GM18519 (cell line): ENCODE measurements around the gene SDK2.

ENCODE experiments used
- ATAC-seq: cut with Tn5 transposase; IDR thresholded peaks from one replicate; pipeline ENCODE4 v1.9.1; 2021; ENCODE audit warnings: mild to moderate bottlenecking, moderate library complexity; ENCODE audit not compliant: unreplicated experiment, low FRiP score

Gene SDK2

GRCh38 chr17:73436954-73437353 is 207.3 kb downstream of the SDK2 start:
- no peak for ATAC-seq

- ATAC-seq = no peak
Observed at GRCh38 chr17:73435412-73435811, 208.8 kb downstream of the SDK2 start.

GRCh38 chr17:73434154-73434553 is 210.1 kb downstream of the SDK2 start:
- no peak for ATAC-seq

GRCh38 chr17:73433501-73433900 is 210.7 kb downstream of the SDK2 start:
- no peak for ATAC-seq

GRCh38 chr17:73432624-73433190 is 211.5 kb downstream of the SDK2 start:
- no peak for ATAC-seq

GRCh38 chr17:73431401-73432205 is 212.6 kb downstream of the SDK2 start:
- ATAC-seq = no peak

- ATAC-seq = no peak
Observed at GRCh38 chr17:73430848-73431247, 213.4 kb downstream of the SDK2 start.

GRCh38 chr17:73430165-73430680 is 214.0 kb downstream of the SDK2 start:
- no peak for ATAC-seq

GRCh38 chr17:73429440-73430164 is 214.6 kb downstream of the SDK2 start:
- ATAC-seq = no peak

- ATAC-seq = no peak
Observed at GRCh38 chr17:73427198-73427597, 217.0 kb downstream of the SDK2 start.

- no peak for ATAC-seq
Observed at GRCh38 chr17:73424571-73424970, 219.7 kb downstream of the SDK2 start.

- ATAC-seq = no peak
Observed at GRCh38 chr17:73423806-73424205, 220.4 kb downstream of the SDK2 start.

- ATAC-seq = no peak
Observed at GRCh38 chr17:73423159-73423715, 221.0 kb downstream of the SDK2 start.

- no peak for ATAC-seq
Observed at GRCh38 chr17:73422121-73422520, 222.1 kb downstream of the SDK2 start.

- no peak for ATAC-seq
Observed at GRCh38 chr17:73420897-73421296, 223.3 kb downstream of the SDK2 start.

- ATAC-seq = no peak
Observed at GRCh38 chr17:73419881-73420280, 224.4 kb downstream of the SDK2 start.

GRCh38 chr17:73419051-73419450 is 225.2 kb downstream of the SDK2 start:
- no peak for ATAC-seq

- no peak for ATAC-seq
Observed at GRCh38 chr17:73415782-73416181, 228.5 kb downstream of the SDK2 start.

- no peak for ATAC-seq
Observed at GRCh38 chr17:73414171-73414955, 229.9 kb downstream of the SDK2 start.

- ATAC-seq = no peak
Observed at GRCh38 chr17:73412914-73413313, 231.3 kb downstream of the SDK2 start.
